Kidney epithelial cell (primary cell): Measurements from ENCODE around the gene NPHP4. TPM values are rescaled to one million over a fixed set of nuclear protein-coding genes. Genes with fewer than 3 reads are reported as not detected.

ENCODE experiments used
- DNase-seq: peaks from one replicate; pipeline ENCODE4 v3.0.0-alpha.2; 2010; ENCODE audit warnings: low read depth
- H3K27me3 ChIP-seq: 2 replicates; pipeline ENCODE4 v1.6.0; 2011; ENCODE audit warnings: low read length; ENCODE audit not compliant: control insufficient read depth, insufficient read depth
- H3K36me3 ChIP-seq: 2 replicates; pipeline ENCODE4 v1.5.1; 2011; ENCODE audit warnings: low read length; ENCODE audit not compliant: control insufficient read depth, insufficient read depth
- H3K4me3 ChIP-seq: 2 replicates; pipeline ENCODE4 v1.5.1; 2011; ENCODE audit warnings: low read depth, mild to moderate bottlenecking, control low read depth, low read length
- CTCF ChIP-seq: IDR thresholded peaks from 2 replicates; pipeline ENCODE4 v1.5.1; 2011; ENCODE audit warnings: mild to moderate bottlenecking, moderate library complexity, low read length, control low read depth, inconsistent platforms; ENCODE audit not compliant: insufficient read depth, poor library complexity, severe bottlenecking
- total RNA-seq: library from RNA; depleted of rRNA; stranded (reverse); fragments of >200 nt; gene quantifications from 2 replicates; pipeline ENCODE4 v1.2.3, GENCODE V29; 2015

The NPHP4 gene
- total RNA-seq, 1 donor from 2014 or later, result 6.6 TPM

GRCh38 chr1:5921671-5922070 is 70.6 kb downstream of the NPHP4 start:
- no peaks in the 10 kb centered on the region for H3K27me3 ChIP-seq
- no peak for DNase-seq
- no peaks in the 10 kb centered on the region for H3K36me3 ChIP-seq

GRCh38 chr1:5921129-5921528 is 71.1 kb downstream of the NPHP4 start:
- DNase-seq, result no peak
- no peak for TF ChIP-seq CTCF
- H3K27me3 ChIP-seq, result no peaks in the 10 kb centered on the region
- H3K36me3 ChIP-seq, result no peaks in the 10 kb centered on the region
- no peak overlapping the region for H3K4me3 ChIP-seq

More at GRCh38 chr1:5921671-5922070, 70.6 kb downstream of the NPHP4 start:
- TF ChIP-seq CTCF, result no peak
- H3K4me3 ChIP-seq, result no peak overlapping the region

- TF ChIP-seq CTCF, result no peak
- H3K4me3 ChIP-seq, result no peak overlapping the region
- DNase-seq, result no peak
- no peaks in the 10 kb centered on the region for H3K27me3 ChIP-seq
- no peaks in the 10 kb centered on the region for H3K36me3 ChIP-seq
Observed at GRCh38 chr1:5920201-5920600, 72.0 kb downstream of the NPHP4 start.

GRCh38 chr1:5918275-5918649 is 74.0 kb downstream of the NPHP4 start:
- H3K27me3 ChIP-seq, result no peaks in the 10 kb centered on the region
- no peaks in the 10 kb centered on the region for H3K36me3 ChIP-seq
- no peak overlapping the region for H3K4me3 ChIP-seq
- no peak for DNase-seq
- no peak for TF ChIP-seq CTCF

- no peak for TF ChIP-seq CTCF
- no peak for DNase-seq
Observed at GRCh38 chr1:5917591-5918274, 74.5 kb downstream of the NPHP4 start.

GRCh38 chr1:5917281-5917590 is 75.0 kb downstream of the NPHP4 start:
- Histone ChIP-seq H3K36me3 (no peaks in the 10 kb centered on the region), H3K27me3 (no peaks in the 10 kb centered on the region), H3K4me3 (no peak overlapping the region)
- no peak for DNase-seq
- TF ChIP-seq CTCF, result no peak

More at GRCh38 chr1:5917591-5918274, 74.5 kb downstream of the NPHP4 start:
- Histone ChIP-seq H3K27me3 (no peaks in the 10 kb centered on the region), H3K4me3 (no peak overlapping the region), H3K36me3 (no peaks in the 10 kb centered on the region)
